Endodermal cell (in vitro differentiated cells): ENCODE data around the gene CMTM6. TPM values are rescaled to one million over a fixed set of nuclear protein-coding genes. Genes with fewer than 3 reads are reported as not detected.

Source experiments
- DNase-seq: peaks from one replicate; pipeline ENCODE4 v3.0.0-alpha.2; 2017
- H3K27ac ChIP-seq: 2 replicates; pipeline ENCODE4 v1.5.1; 2013; ENCODE audit warnings: mild to moderate bottlenecking, low read depth, low read length, moderate library complexity
- H3K27me3 ChIP-seq: 2 replicates; pipeline ENCODE4 v1.6.1; 2013; ENCODE audit warnings: mild to moderate bottlenecking, low read length, moderate library complexity; ENCODE audit not compliant: insufficient read depth, control insufficient read depth, poor library complexity, severe bottlenecking
- H3K36me3 ChIP-seq: 2 replicates; pipeline ENCODE4 v1.7.0; 2013; ENCODE audit warnings: mild to moderate bottlenecking, low read length, moderate library complexity; ENCODE audit not compliant: control insufficient read depth, insufficient read depth
- H3K4me1 ChIP-seq: one replicate; pipeline ENCODE4 v1.7.0; 2013; ENCODE audit warnings: low read length; ENCODE audit not compliant: control insufficient read depth, insufficient read depth
- H3K4me3 ChIP-seq: 2 replicates; pipeline ENCODE4 v1.5.1; 2013; ENCODE audit warnings: mild to moderate bottlenecking, low read length, moderate library complexity
- H3K9ac ChIP-seq: 2 replicates; pipeline ENCODE4 v1.6.1; 2013; ENCODE audit warnings: mild to moderate bottlenecking, low read length, moderate library complexity; ENCODE audit not compliant: poor library complexity, severe bottlenecking; ENCODE audit errors: extremely low read depth
- H3K9me3 ChIP-seq: 2 replicates; pipeline ENCODE4 v1.6.1; 2013; ENCODE audit warnings: mild to moderate bottlenecking, low read length, moderate library complexity; ENCODE audit not compliant: control insufficient read depth
- H3K27ac Mint-ChIP-seq: 2 replicates; pipeline ENCODE4 v1.8.0; 2020; ENCODE audit warnings: mixed read lengths
- H3K27me3 Mint-ChIP-seq: 2 replicates; pipeline ENCODE4 v1.8.0; 2021; ENCODE audit warnings: mild to moderate bottlenecking, mixed read lengths; ENCODE audit not compliant: insufficient read depth
- H3K36me3 Mint-ChIP-seq: 2 replicates; pipeline ENCODE4 v1.8.0; 2020; ENCODE audit warnings: low read depth, mixed read lengths
- H3K4me1 Mint-ChIP-seq: 2 replicates; pipeline ENCODE4 v1.8.0; 2020; ENCODE audit warnings: mixed read lengths
- H3K4me3 Mint-ChIP-seq: 2 replicates; pipeline ENCODE4 v1.8.0; 2020; ENCODE audit warnings: mild to moderate bottlenecking, moderate library complexity, mixed read lengths
- H3K9me3 Mint-ChIP-seq: 2 replicates; pipeline ENCODE4 v1.8.0; 2020; ENCODE audit warnings: mild to moderate bottlenecking, mixed read lengths
- WGBS, 2 experiments: methylation state at CpG; one replicate each; pipeline versions ENCODE4 v1.1.5 to v1.1.7; 2013; ENCODE audit warnings: missing lambda C conversion rate in 2 of 2, mixed read lengths in 1 of 2; ENCODE audit not compliant: insufficient coverage in 1 of 2, insufficient read length in 1 of 2; 5-methylcytosine and 5-hydroxymethylcytosine counted together
- total RNA-seq, 2 donors: library from RNA; stranded (reverse); fragmentation: NEBNext Ultra II Directional in 1 of 2; extraction: Animal tissue kit (Norgen Biotek cat#: 25700) in 1 of 2; gene quantifications; 2 replicates in 1 of 2; 3 replicates in 1 of 2; pipeline ENCODE4 v1.2.1, GENCODE V29; 2021
- TF ChIP-seq, protein P1 (sequence below): fragments of 200-600 bp; sonication (generic); conservative IDR thresholded peaks from 2 replicates; pipeline ENCODE4 v1.5.0; 2021; ENCODE audit warnings: antibody characterized with exemption, mild to moderate bottlenecking

The CMTM6 gene
- total RNA-seq, 2 donors from 2014 or later: 58.3 to 62.4 TPM

DNA sequence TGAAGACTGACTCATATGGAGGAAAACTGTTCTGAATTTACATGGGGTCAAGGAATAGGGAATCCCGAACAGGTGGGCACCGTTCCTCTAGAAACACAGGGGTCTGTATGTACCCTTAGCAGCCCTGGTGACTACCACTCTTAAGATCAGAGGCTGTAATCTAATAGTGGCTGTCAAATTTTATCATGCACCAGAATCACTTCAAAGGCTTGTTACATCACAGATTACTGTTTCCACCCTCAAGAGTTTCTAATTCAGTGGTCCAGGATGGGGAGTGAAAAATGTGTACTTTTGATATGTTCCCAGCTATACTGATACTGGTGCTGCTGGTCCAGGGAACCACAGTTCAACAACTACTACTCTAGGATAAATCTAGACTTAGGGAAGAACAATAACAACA lies 40.2 kb upstream of the CMTM6 start:
- peaks cover 38% of the 10 kb centered on the region for H3K36me3 ChIP-seq
- H3K36me3 Mint-ChIP-seq: peaks cover 38% of the 10 kb centered on the region
- TF ChIP-seq, protein P1, sequence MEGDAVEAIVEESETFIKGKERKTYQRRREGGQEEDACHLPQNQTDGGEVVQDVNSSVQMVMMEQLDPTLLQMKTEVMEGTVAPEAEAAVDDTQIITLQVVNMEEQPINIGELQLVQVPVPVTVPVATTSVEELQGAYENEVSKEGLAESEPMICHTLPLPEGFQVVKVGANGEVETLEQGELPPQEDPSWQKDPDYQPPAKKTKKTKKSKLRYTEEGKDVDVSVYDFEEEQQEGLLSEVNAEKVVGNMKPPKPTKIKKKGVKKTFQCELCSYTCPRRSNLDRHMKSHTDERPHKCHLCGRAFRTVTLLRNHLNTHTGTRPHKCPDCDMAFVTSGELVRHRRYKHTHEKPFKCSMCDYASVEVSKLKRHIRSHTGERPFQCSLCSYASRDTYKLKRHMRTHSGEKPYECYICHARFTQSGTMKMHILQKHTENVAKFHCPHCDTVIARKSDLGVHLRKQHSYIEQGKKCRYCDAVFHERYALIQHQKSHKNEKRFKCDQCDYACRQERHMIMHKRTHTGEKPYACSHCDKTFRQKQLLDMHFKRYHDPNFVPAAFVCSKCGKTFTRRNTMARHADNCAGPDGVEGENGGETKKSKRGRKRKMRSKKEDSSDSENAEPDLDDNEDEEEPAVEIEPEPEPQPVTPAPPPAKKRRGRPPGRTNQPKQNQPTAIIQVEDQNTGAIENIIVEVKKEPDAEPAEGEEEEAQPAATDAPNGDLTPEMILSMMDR: no peak
- no peaks in the 10 kb centered on the region for H3K9me3 Mint-ChIP-seq
- no peak overlapping the region for H3K9ac ChIP-seq
- no peak overlapping the region for H3K4me3 Mint-ChIP-seq
- no peaks in the 10 kb centered on the region for H3K27me3 ChIP-seq
- H3K27me3 Mint-ChIP-seq: no peaks in the 10 kb centered on the region
- H3K4me1 ChIP-seq: no peaks in the 10 kb centered on the region
- H3K4me3 ChIP-seq: no peak overlapping the region
- no peak overlapping the region for H3K27ac Mint-ChIP-seq
- no peak for DNase-seq
- no peaks in the 10 kb centered on the region for H3K9me3 ChIP-seq
- no peak overlapping the region for H3K27ac ChIP-seq
- H3K4me1 Mint-ChIP-seq: no peaks in the 10 kb centered on the region
- WGBS, 2 experiments: 93 to 94% methylated on average over 2 of the region's 2 CpGs

DNA sequence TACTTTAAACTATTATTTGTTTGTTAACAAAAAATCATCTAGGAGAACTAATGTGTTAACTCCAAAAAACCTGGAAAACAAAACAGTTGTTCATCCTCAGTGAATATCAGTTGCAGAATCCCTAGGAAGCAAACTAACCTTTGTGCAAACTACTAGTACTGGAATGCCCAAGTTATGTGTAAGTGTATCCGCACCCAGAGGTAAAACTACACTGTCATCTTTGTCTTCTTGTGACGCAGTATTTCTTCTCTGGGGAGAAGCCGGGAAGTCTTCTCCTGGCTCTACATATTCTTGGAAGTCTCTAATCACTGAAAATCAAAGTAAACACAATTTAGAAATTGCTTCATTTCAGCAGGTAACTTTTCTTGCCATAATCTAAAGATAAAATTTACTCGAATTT lies 38.2 kb upstream of the CMTM6 start:
- peaks cover 41% of the 10 kb centered on the region for H3K36me3 ChIP-seq
- no peaks in the 10 kb centered on the region for H3K9me3 ChIP-seq
- Mint-ChIP-seq H3K4me3 (no peak overlapping the region), H3K36me3 (peaks cover 37% of the 10 kb centered on the region), H3K27me3 (no peaks in the 10 kb centered on the region), H3K4me1 (no peaks in the 10 kb centered on the region), H3K27ac (no peak overlapping the region), H3K9me3 (no peaks in the 10 kb centered on the region)
- H3K9ac ChIP-seq: no peak overlapping the region
- H3K4me1 ChIP-seq: no peaks in the 10 kb centered on the region
- WGBS, 2 experiments: 96 to 100% methylated on average over 3 of the region's 4 CpGs
- H3K27ac ChIP-seq: no peak overlapping the region
- no peaks in the 10 kb centered on the region for H3K27me3 ChIP-seq
- no peak overlapping the region for H3K4me3 ChIP-seq
- DNase-seq: no peak
- TF ChIP-seq, protein P1: no peak

DNA sequence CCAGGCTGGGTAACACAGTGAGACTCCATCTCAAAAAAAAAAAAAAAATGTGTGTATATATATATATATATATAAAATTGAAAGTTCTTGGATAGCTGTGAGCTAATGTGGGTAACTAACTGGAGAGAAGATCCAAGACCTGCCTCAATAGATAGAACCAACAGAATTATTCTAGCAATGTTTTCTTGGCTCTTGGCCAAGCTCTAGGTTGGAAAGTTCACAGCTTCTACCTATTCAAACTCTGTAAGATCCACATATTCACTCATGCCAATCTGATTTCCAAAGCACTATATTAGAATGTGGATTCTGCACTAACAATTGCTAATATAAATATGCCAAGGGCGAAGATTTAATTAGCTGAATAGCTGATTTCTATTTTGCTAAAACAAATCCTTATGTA lies 29.8 kb upstream of the CMTM6 start:
- Mint-ChIP-seq H3K36me3 (peaks cover 56% of the 10 kb centered on the region), H3K27me3 (no peaks in the 10 kb centered on the region), H3K4me3 (no peak overlapping the region), H3K4me1 (no peaks in the 10 kb centered on the region), H3K27ac (no peak overlapping the region), H3K9me3 (peaks cover 2% of the 10 kb centered on the region)
- no peaks in the 10 kb centered on the region for H3K9me3 ChIP-seq
- H3K36me3 ChIP-seq: peaks cover 65% of the 10 kb centered on the region
- no peaks in the 10 kb centered on the region for H3K27me3 ChIP-seq
- DNase-seq: no peak
- TF ChIP-seq, protein P1: no peak
- no peaks in the 10 kb centered on the region for H3K4me1 ChIP-seq
- H3K4me3 ChIP-seq: no peak overlapping the region
- H3K9ac ChIP-seq: no peak overlapping the region
- H3K27ac ChIP-seq: no peak overlapping the region
- 95% methylated on average over 1 of the region's 1 CpG; no CpG with 5 or more reads in 1 of the 2 experiments for WGBS, 2 experiments
